NB4 (cell line): Measurements from ENCODE around the gene IL1RL2.

Source experiments
- DNase-seq: peaks from one replicate; pipeline ENCODE4 v3.0.0; 2010; ENCODE audit warnings: low read depth
- H3K4me3 ChIP-seq: one replicate; pipeline ENCODE4 v1.5.1; 2011; ENCODE audit warnings: mild to moderate bottlenecking, low read depth, low read length, moderate library complexity
- CTCF ChIP-seq: IDR thresholded peaks from one replicate; pipeline ENCODE4 v1.5.1; 2012; ENCODE audit warnings: low read depth, low read length
- MYC ChIP-seq: IDR thresholded peaks from 2 replicates; pipeline ENCODE4 v1.6.1; 2011; ENCODE audit warnings: low read depth, low read length
- POLR2A ChIP-seq: IDR thresholded peaks from 2 replicates; pipeline ENCODE4 v1.6.1; 2011; ENCODE audit warnings: mild to moderate bottlenecking; ENCODE audit not compliant: insufficient read length; ENCODE audit errors: extremely low read depth
- TF ChIP-seq, protein P1 (sequence below): IDR thresholded peaks from 2 replicates; pipeline ENCODE4 v1.6.1; 2011; ENCODE audit warnings: low read depth, low read length

The IL1RL2 gene

GRCh38 chr2:102261467-102262135 is 74.8 kb downstream of the IL1RL2 start:
- DNase-seq: no peak

DNA sequence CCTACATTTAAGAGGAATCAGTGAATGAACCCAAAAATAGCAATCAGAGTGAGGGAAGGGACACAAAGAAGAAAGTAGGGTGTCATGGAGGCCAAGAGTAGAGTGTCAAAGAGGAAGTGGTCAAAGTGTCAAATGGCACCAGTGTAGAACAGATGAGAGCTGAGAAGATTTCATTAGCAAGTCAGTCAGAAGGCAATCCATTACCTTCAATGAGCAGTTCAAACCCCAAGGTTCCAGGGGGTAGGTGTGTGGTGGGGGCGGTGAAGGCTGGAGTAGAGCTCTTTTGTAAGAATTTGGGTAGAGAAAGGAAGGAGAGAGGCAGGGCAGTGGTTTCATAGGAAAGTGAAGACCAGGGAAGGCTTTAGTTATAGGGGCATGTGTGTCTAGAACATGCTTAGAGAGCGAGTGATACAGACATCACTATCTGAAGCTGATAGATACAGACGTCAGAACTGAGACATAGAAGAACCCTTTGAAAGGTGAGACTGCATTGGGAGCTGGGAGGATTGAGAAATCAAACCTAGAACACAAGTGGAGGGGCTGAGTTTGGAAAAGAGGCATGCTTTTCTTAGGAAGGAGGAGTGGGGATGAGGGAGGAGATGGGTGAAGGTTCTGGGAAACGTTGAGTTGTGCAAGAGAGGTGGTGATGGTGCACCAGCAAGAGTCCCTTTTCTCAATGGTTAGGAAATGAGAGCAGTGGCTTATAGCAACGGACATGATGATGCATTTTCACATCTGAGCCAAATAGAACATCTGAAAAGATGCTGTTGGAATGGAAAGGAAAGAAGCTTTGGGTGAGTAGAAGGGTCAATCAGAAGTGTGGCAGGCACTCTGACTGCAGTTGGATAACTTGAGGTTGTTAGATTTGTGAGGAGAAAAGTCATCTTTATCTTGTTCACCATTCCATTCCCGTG is 75.7 kb downstream of the IL1RL2 start:
- TF ChIP-seq CTCF (no peak), MYC (no peak), POLR2A (no peak)
- TF ChIP-seq, protein P1, sequence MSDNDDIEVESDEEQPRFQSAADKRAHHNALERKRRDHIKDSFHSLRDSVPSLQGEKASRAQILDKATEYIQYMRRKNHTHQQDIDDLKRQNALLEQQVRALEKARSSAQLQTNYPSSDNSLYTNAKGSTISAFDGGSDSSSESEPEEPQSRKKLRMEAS: no peak
- no peak overlapping the region for H3K4me3 ChIP-seq
- no peak for DNase-seq

More at GRCh38 chr2:102261467-102262135, 74.8 kb downstream of the IL1RL2 start:
- H3K4me3 ChIP-seq: no peak overlapping the region
- TF ChIP-seq CTCF (no peak), POLR2A (no peak), MYC (no peak)
- TF ChIP-seq, protein P1: no peak

DNA sequence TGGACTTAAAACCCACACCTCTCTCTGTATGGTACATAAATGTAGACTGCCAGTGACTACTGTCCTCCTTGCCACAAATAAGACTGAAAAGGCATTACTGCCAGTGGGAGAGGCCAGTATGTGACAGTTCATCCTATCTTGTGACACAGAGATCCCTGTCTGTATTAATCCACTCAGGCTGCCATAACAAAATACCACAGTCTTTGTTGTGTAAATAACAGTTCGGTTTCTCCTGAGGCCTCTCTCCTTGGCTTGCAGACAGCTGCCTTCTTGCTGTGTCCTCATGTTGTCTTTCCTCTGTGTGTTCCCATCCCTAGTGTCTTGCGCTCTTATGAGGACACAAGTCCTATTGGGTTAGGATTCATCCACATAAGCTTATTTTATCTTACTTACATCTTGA is 78.1 kb downstream of the IL1RL2 start:
- TF ChIP-seq POLR2A (no peak), MYC (no peak), CTCF (no peak)
- TF ChIP-seq, protein P1: no peak
- no peak for DNase-seq
- H3K4me3 ChIP-seq: no peak overlapping the region

DNA sequence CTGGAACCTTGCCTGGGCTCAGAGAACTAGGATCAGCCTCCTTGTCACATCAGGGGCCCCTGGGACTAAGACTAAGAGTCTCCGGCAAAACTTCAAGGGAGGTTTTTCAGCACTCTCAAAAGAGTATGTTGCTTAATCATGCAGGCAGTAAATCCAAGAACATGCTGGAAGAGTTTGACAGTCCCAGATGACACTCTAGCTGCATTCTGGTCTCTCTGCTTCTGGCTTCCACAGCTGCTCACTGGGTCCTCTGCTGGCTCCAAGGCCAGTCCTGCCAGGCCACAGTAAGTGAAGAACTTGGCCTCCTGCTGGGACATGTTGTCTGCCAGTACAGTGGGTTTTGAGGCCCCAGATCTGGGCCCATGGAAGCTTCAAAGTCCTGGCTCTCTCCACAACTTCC is 79.4 kb downstream of the IL1RL2 start:
- no peak for TF ChIP-seq MYC
- TF ChIP-seq, protein P1: no peak
- no peak for TF ChIP-seq POLR2A
- no peak for TF ChIP-seq CTCF
- DNase-seq: no peak
- no peak overlapping the region for H3K4me3 ChIP-seq

DNA sequence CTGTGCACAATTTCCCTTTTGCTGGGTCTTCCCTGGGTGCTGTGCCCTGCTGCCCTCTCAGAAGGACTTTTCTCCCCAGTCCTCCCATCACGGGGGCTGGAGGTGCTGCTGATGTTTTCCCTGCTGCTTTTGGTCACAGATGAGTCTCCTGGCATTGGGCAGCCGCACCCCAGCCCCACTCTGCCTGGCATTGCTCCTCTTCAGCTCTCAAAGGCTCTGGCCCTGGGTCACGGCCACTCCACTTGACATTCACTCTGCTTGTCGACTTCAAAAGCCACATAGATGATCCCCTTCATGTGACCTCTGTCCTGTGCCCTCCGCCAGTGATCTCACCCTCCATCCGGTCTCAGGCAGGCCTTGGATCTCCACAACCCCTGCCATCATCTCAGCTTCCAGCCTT is 81.0 kb downstream of the IL1RL2 start:
- H3K4me3 ChIP-seq: no peak overlapping the region
- TF ChIP-seq CTCF: no peak
- TF ChIP-seq, protein P1: no peak
- no peak for TF ChIP-seq POLR2A
- no peak for TF ChIP-seq MYC
- DNase-seq: no peak
